ENCODE measurements around the gene CYLD. TPM values are rescaled to one million over a fixed set of nuclear protein-coding genes. Genes with fewer than 3 reads are reported as not detected.

Gene CYLD
- total RNA-seq (2014; rRNA removed; shearing (Covaris generic); ENCODE audit: low replicate concordance): 8.3 and 33.8 TPM in 2 replicates

- Histone ChIP-seq H3K27me3 (no peaks in the 10 kb centered on the region), H3K9me3 (no peaks in the 10 kb centered on the region), H3K4me3 (peak within 1 kb of the TSS; percentile 63), H3K36me3 (no peaks in the 10 kb centered on the region; the same call in 1 of the 2 replicates)
- peak; percentile 98 for DNase-seq
Measured at GRCh38 chr16:50741781-50742575, at the start of gene CYLD. Gene CYLD (plus strand): TSS chr16:50742086. CDS start chr16:50749699, 7,613 bp downstream.

- no peaks in the 10 kb centered on the region for H3K9me3 ChIP-seq
- DNase-seq: no peak
- H3K27me3 ChIP-seq: no peaks in the 10 kb centered on the region
- H3K36me3 ChIP-seq: no peaks in the 10 kb centered on the region
- no peak overlapping the region for H3K4me3 ChIP-seq
Measured at GRCh38 chr16:50692644-50692998, 49.3 kb upstream of the CYLD start.

- H3K36me3 ChIP-seq: no peaks in the 10 kb centered on the region
- no peak for DNase-seq
- H3K9me3 ChIP-seq: no peaks in the 10 kb centered on the region
- no peaks in the 10 kb centered on the region for H3K27me3 ChIP-seq
- H3K4me3 ChIP-seq: no peak within 1 kb of the TSS
Measured at GRCh38 chr16:50692999-50693781, 48.7 kb upstream of the CYLD start, which contains the start of gene NOD2. Gene NOD2 (plus strand): TSS chr16:50693606. CDS start chr16:50699496, 5,890 bp downstream.

DNA sequence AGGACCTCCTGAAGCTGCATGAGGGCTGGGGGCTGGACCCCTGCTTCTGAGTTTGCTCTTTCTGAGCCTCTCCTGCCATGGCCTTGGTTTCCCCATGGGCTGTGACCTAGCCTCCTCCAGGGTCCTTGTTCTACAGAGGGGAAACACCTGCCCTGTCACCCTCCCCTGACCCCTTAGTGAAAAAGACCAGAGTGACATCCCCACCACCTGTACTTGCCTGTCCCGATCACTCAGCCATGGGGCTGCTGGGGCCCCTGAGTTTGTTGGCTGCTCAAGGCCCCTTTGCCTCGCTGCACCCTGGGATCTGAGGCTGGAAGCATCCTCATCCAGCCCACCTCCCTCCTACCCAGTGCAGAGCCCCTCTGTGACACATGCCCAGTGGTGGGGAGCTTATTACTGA is 47.7 kb upstream of the CYLD start:
- Histone ChIP-seq H3K9me3 (no peaks in the 10 kb centered on the region), H3K27me3 (no peaks in the 10 kb centered on the region), H3K4me3 (no peak overlapping the region), H3K36me3 (no peaks in the 10 kb centered on the region)
- DNase-seq: no peak

DNA sequence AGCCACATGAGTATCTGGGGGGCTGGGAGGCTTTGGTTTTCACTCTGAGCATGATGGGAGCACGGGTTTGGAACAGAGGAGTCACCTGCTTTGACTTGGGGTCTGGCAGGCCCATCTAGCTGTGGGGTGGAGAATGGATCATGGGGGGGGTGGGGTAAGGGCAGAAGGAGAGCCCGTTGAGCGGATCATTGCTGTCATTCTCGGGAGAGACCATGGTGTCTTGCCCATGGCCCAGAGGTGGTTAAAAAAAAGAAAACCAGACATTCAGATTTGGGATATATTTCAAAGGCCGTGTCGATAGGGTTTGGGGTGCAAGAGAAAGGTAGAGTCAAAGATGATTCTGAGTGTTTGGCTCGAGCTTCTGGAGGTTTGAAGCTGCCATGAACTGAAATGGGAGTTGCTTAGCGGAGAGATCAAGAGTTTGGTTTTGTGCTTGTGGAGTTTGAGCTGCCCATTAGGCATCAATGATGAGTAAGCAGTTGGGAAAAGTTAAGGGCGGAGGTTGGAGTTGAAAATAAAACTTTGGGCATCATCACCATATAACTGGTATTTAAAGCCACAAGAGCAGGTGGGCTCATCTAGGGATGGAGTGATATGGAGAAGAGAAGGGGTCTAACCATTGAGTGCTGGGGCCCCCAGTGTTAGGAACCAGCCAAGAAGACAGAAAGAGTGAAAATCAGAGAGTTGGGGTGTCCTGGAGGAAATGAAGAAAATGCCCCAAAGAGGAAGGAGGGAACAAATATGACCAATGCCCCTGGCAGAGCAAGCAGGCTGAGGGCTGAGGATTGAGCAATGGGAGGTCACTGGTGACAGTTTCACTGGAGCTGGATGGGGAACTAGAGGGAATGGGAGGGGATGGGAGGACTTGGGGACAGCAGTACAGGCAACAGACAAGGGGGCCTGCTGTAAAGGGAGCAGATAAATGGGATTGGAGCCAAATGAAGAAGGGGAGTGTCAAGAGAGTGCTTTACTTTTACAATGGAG is 46.6 kb upstream of the CYLD start:
- Histone ChIP-seq H3K27me3 (no peaks in the 10 kb centered on the region), H3K4me3 (no peak overlapping the region), H3K9me3 (no peaks in the 10 kb centered on the region), H3K36me3 (no peaks in the 10 kb centered on the region)
- no peak for DNase-seq

DNA sequence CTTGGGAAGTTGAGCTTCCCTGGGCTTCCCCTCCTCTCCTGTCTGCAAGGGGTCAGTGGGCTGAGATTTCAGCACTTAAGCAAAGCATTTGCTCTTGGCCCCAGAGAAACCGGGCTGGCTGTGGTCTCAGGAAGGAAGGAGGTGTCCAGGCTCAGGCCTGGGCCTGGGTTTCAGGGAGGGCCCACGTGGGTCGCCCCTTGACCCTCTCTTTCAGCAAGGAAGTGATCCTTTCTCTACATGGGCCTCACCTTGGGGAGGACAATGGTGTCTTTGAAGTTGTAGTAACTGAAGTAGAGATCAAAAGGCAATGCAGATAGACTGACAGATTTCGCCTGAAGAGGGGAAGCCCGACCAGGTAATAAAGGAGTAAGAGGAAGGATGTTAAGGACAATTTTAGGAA is 45.8 kb upstream of the CYLD start:
- no peak for DNase-seq
- Histone ChIP-seq H3K4me3 (no peak overlapping the region), H3K27me3 (no peaks in the 10 kb centered on the region), H3K9me3 (no peaks in the 10 kb centered on the region), H3K36me3 (no peaks in the 10 kb centered on the region)

DNA sequence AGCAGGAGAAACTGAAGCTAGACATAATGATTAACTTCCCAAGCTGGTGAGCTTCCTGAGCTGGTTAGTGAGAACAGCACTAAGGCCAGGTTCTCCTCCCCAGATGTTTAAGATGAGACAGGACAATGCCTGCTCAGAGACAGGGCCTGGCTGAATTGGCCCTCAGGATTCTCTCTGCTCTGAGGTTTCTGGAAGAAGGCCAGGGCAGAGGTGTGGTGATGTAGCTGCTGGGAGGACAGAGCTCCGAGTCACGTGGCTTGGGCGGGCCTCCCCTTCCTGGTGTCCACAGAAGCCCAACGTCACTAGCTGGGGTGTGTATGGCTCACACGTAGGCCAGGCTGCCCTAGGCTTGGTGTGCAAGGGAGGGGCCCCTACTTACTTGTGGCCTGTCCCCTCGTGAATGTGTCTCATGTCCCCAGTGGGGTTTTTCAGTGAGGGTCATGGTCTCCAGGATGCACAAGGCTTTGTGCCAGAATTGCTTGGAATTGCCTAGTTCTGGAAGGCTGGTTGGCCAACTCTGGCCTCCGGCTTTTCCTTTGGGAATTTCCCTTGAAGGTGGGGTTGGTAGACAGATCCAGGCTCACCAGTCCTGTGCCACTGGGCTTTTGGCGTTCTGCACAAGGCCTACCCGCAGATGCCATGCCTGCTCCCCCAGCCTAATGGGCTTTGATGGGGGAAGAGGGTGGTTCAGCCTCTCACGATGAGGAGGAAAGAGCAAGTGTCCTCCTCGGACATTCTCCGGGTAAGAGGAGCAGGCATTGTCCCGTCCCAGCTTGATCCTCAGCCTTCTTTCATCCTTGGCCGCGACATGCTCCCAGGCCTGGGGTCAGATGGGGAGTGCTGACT is 45.1 kb upstream of the CYLD start:
- H3K36me3 ChIP-seq: no peaks in the 10 kb centered on the region
- no peak overlapping the region for H3K4me3 ChIP-seq
- no peaks in the 10 kb centered on the region for H3K9me3 ChIP-seq
- DNase-seq: peak; percentile 13
- no peaks in the 10 kb centered on the region for H3K27me3 ChIP-seq

GRCh38 chr16:50697421-50697715 is 44.5 kb upstream of the CYLD start:
- Histone ChIP-seq H3K27me3 (no peaks in the 10 kb centered on the region), H3K9me3 (no peaks in the 10 kb centered on the region)

DNA sequence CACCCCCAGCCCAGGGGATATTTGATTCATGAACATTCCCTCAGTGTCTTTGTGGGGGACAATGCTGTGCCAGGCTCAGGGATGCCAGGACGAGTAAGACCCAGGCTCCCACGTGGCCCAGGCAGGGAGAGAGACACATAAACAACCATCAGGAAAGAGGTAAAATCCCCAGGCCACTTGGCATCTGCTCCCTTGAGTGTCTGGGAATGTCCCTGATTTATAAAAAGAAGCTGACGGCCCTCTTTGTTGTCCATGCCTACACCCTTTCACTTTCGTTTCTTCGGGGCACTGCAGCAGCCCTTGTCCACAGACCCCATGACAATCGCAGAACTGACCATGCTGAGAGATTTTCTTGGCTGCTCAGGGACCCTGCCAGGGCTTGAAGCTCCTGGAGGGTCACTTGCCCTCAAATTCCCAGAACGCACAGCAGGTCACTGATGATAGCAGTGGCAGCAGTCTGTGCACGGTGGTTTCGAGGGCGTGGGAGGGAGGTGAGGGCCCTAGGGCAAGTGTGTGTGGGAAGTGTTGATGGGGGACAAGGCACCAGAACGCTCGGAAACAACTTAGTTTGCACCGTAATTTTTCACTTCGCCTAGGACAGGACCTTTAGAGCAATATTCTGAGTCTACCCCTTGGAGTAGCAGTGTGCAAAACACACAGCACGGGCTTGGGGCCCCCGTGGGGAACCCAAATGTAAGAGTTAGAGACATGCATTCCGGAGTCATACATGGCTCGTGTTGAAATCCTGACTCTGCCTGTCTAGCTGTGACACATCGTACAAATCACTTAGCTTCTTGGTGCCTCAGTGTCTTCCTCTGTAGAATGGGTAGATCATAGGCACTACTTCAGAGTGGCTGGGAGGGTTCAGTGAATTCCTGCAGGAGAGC is 43.8 kb upstream of the CYLD start:
- no peaks in the 10 kb centered on the region for H3K27me3 ChIP-seq
- DNase-seq: no peak
- H3K4me3 ChIP-seq: no peak overlapping the region
- H3K9me3 ChIP-seq: no peaks in the 10 kb centered on the region
- H3K36me3 ChIP-seq: no peaks in the 10 kb centered on the region

More at GRCh38 chr16:50697421-50697715, 44.5 kb upstream of the CYLD start:
- no peak for DNase-seq
- H3K36me3 ChIP-seq: no peaks in the 10 kb centered on the region
- no peak overlapping the region for H3K4me3 ChIP-seq

DNA sequence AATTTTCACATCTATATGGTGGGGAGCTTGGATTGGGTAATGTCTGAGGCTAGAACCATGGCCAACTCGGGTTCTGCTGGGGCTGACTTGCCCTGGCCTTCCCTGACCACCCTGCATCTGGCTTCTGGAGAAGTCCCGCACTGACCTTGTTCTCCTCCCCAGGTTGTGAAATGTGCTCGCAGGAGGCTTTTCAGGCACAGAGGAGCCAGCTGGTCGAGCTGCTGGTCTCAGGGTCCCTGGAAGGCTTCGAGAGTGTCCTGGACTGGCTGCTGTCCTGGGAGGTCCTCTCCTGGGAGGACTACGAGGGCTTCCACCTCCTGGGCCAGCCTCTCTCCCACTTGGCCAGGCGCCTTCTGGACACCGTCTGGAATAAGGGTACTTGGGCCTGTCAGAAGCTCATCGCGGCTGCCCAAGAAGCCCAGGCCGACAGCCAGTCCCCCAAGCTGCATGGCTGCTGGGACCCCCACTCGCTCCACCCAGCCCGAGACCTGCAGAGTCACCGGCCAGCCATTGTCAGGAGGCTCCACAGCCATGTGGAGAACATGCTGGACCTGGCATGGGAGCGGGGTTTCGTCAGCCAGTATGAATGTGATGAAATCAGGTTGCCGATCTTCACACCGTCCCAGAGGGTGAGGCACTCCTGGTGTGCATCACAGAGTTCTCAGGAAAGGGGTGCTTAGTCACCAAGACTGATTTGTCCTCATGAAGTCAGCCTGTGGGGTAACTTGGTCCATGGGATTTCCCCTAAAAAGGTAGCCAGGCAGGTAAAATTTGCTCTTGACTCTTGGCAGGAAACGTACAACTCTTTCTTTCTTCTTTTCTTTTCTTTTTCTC is 42.3 kb upstream of the CYLD start:
- DNase-seq: no peak
- H3K4me3 ChIP-seq: no peak overlapping the region

GRCh38 chr16:50702725-50703124 is 39.2 kb upstream of the CYLD start:
- H3K27me3 ChIP-seq: no peaks in the 10 kb centered on the region
- no peak for DNase-seq
- no peaks in the 10 kb centered on the region for H3K9me3 ChIP-seq
- H3K36me3 ChIP-seq: no peaks in the 10 kb centered on the region
- no peak overlapping the region for H3K4me3 ChIP-seq

More for the DNA sequence above, 42.3 kb upstream of the CYLD start:
- H3K27me3 ChIP-seq: no peaks in the 10 kb centered on the region
- H3K36me3 ChIP-seq: no peaks in the 10 kb centered on the region
- H3K9me3 ChIP-seq: no peaks in the 10 kb centered on the region

DNA sequence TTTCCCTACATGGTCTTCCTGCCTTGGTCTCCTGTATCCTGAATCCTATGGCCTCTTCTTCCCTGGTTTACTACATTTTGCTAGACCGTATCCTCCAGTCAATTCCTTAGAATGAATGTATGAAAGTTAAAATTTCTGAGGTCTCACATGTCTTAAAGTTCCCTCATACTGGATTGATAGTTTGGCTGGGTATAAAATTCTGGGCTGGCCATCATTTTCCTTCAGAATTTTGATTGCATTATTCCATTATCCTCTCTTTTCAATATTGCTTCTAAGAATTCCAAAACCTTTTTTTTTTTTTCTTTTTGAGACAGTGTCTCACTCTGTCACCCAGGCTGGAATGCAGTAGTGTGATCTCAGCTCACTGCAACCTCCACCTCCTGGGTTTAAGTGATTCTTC is 37.6 kb upstream of the CYLD start:
- Histone ChIP-seq H3K9me3 (no peaks in the 10 kb centered on the region), H3K4me3 (no peak overlapping the region), H3K36me3 (no peaks in the 10 kb centered on the region), H3K27me3 (no peaks in the 10 kb centered on the region)
- no peak for DNase-seq

DNA sequence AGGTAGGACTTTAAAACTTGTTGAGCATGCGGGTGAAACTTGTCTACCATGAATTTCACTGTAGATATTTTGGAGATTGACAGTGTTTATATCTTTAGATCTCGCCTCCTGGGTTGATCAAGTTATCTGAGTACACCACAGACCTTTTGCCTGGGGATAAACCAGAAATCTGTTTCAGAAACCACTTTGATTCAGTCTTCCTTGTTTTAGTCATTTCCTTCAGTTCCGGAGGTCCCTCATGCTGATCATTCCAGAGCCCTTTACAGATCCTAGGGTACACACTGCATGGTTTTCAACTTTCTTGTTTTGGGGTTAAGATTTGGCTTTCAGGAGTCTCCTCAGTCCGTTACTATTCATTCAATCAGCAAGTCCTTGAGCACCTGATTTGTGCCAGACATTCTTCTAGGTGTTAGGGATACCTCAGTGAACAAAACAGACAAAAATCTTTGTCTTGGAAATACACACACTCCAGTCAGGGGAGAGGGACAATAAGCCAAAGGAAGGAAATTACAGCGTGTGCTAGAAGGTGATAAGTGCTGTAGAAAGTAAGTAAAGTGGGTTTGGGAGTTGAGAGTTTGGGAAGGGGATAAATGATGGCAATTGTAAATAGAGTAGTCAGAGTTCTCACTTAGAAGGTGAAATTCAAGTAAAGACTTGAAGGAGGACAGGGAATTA is 36.3 kb upstream of the CYLD start:
- H3K36me3 ChIP-seq: no peaks in the 10 kb centered on the region
- no peak overlapping the region for H3K4me3 ChIP-seq
- DNase-seq: no peak
- H3K27me3 ChIP-seq: no peaks in the 10 kb centered on the region
- no peaks in the 10 kb centered on the region for H3K9me3 ChIP-seq

- no peaks in the 10 kb centered on the region for H3K27me3 ChIP-seq
- H3K9me3 ChIP-seq: no peaks in the 10 kb centered on the region
- DNase-seq: no peak
- H3K36me3 ChIP-seq: no peaks in the 10 kb centered on the region
- H3K4me3 ChIP-seq: no peak overlapping the region
Measured at GRCh38 chr16:50706250-50706649, 35.6 kb upstream of the CYLD start.
